Measurements from ENCODE around the gene ITPRIPL2. TPM values are rescaled to one million over a fixed set of nuclear protein-coding genes. Genes with fewer than 3 reads are reported as not detected.

ITPRIPL2 gene
- total RNA-seq, 1 experiment from 2014 or later, result 5.5 TPM

- H3K4me3 ChIP-seq (ENCODE audit: insufficient read depth, low read depth, low read length), result peak overlapping the region; percentile 18; the same call in 1 of the 2 replicates
- H3K27me3 ChIP-seq (ENCODE audit: control insufficient read depth, insufficient read depth, low read length), result peaks cover 8% of the 10 kb centered on the region
- H3K36me3 ChIP-seq (replicated peaks; ENCODE audit: control insufficient read depth, insufficient read depth, low read length), result no peaks in the 10 kb centered on the region
- peak; percentile 92 for DNase-seq
Observed at GRCh38 chr16:19086322-19087199, 27.2 kb upstream of the ITPRIPL2 start.

- Histone ChIP-seq H3K36me3 (replicated peaks; ENCODE audit: control insufficient read depth, insufficient read depth, low read length) (no peaks in the 10 kb centered on the region), H3K4me3 (ENCODE audit: insufficient read depth, low read depth, low read length) (no peak overlapping the region), H3K27me3 (ENCODE audit: control insufficient read depth, insufficient read depth, low read length) (peaks cover 8% of the 10 kb centered on the region)
- no peak for DNase-seq
Observed at GRCh38 chr16:19088341-19088916, 25.3 kb upstream of the ITPRIPL2 start.

GRCh38 chr16:19089410-19089955, 24.3 kb upstream of the ITPRIPL2 start:
- Histone ChIP-seq H3K27me3 (ENCODE audit: control insufficient read depth, insufficient read depth, low read length) (peaks cover 8% of the 10 kb centered on the region), H3K36me3 (replicated peaks; ENCODE audit: control insufficient read depth, insufficient read depth, low read length) (no peaks in the 10 kb centered on the region), H3K4me3 (ENCODE audit: insufficient read depth, low read depth, low read length) (no peak overlapping the region)
- DNase-seq, result no peak

GRCh38 chr16:19090916-19091315, 22.8 kb upstream of the ITPRIPL2 start:
- no peaks in the 10 kb centered on the region for H3K36me3 ChIP-seq (replicated peaks; ENCODE audit: control insufficient read depth, insufficient read depth, low read length)
- no peak for DNase-seq
- H3K4me3 ChIP-seq (ENCODE audit: insufficient read depth, low read depth, low read length), result no peak overlapping the region
- H3K27me3 ChIP-seq (ENCODE audit: control insufficient read depth, insufficient read depth, low read length), result peaks cover 4% of the 10 kb centered on the region

GRCh38 chr16:19092653-19093410, 20.9 kb upstream of the ITPRIPL2 start:
- H3K36me3 ChIP-seq (replicated peaks; ENCODE audit: control insufficient read depth, insufficient read depth, low read length), result no peaks in the 10 kb centered on the region
- DNase-seq, result no peak
- H3K27me3 ChIP-seq (ENCODE audit: control insufficient read depth, insufficient read depth, low read length), result no peaks in the 10 kb centered on the region
- no peak overlapping the region for H3K4me3 ChIP-seq (ENCODE audit: insufficient read depth, low read depth, low read length)

GRCh38 chr16:19093631-19094541, 19.9 kb upstream of the ITPRIPL2 start:
- Histone ChIP-seq H3K4me3 (ENCODE audit: insufficient read depth, low read depth, low read length) (no peak overlapping the region), H3K36me3 (replicated peaks; ENCODE audit: control insufficient read depth, insufficient read depth, low read length) (no peaks in the 10 kb centered on the region), H3K27me3 (ENCODE audit: control insufficient read depth, insufficient read depth, low read length) (no peaks in the 10 kb centered on the region)
- no peak for DNase-seq

- H3K27me3 ChIP-seq (ENCODE audit: control insufficient read depth, insufficient read depth, low read length), result no peaks in the 10 kb centered on the region
- no peaks in the 10 kb centered on the region for H3K36me3 ChIP-seq (replicated peaks; ENCODE audit: control insufficient read depth, insufficient read depth, low read length)
- DNase-seq, result no peak
Observed at GRCh38 chr16:19094542-19095365, 19.0 kb upstream of the ITPRIPL2 start.

GRCh38 chr16:19095654-19096053, 18.1 kb upstream of the ITPRIPL2 start:
- Histone ChIP-seq H3K36me3 (replicated peaks; ENCODE audit: control insufficient read depth, insufficient read depth, low read length) (no peaks in the 10 kb centered on the region), H3K4me3 (ENCODE audit: insufficient read depth, low read depth, low read length) (no peak overlapping the region), H3K27me3 (ENCODE audit: control insufficient read depth, insufficient read depth, low read length) (no peaks in the 10 kb centered on the region)
- no peak for DNase-seq

More at GRCh38 chr16:19094542-19095365, 19.0 kb upstream of the ITPRIPL2 start:
- H3K4me3 ChIP-seq (ENCODE audit: insufficient read depth, low read depth, low read length), result no peak overlapping the region

GRCh38 chr16:19098173-19098572, 15.6 kb upstream of the ITPRIPL2 start:
- no peak for DNase-seq
- Histone ChIP-seq H3K27me3 (ENCODE audit: control insufficient read depth, insufficient read depth, low read length) (no peaks in the 10 kb centered on the region), H3K36me3 (replicated peaks; ENCODE audit: control insufficient read depth, insufficient read depth, low read length) (no peaks in the 10 kb centered on the region), H3K4me3 (ENCODE audit: insufficient read depth, low read depth, low read length) (no peak overlapping the region)

GRCh38 chr16:19102187-19102872, 11.4 kb upstream of the ITPRIPL2 start:
- Histone ChIP-seq H3K4me3 (ENCODE audit: insufficient read depth, low read depth, low read length) (no peak overlapping the region), H3K27me3 (ENCODE audit: control insufficient read depth, insufficient read depth, low read length) (no peaks in the 10 kb centered on the region), H3K36me3 (replicated peaks; ENCODE audit: control insufficient read depth, insufficient read depth, low read length) (no peaks in the 10 kb centered on the region)
- no peak for DNase-seq

- Histone ChIP-seq H3K36me3 (replicated peaks; ENCODE audit: control insufficient read depth, insufficient read depth, low read length) (no peaks in the 10 kb centered on the region), H3K27me3 (ENCODE audit: control insufficient read depth, insufficient read depth, low read length) (no peaks in the 10 kb centered on the region), H3K4me3 (ENCODE audit: insufficient read depth, low read depth, low read length) (no peak overlapping the region)
- DNase-seq, result no peak
Observed at GRCh38 chr16:19104607-19105006, 9.2 kb upstream of the ITPRIPL2 start.

GRCh38 chr16:19105131-19105530, 8.6 kb upstream of the ITPRIPL2 start:
- Histone ChIP-seq H3K36me3 (replicated peaks; ENCODE audit: control insufficient read depth, insufficient read depth, low read length) (no peaks in the 10 kb centered on the region), H3K4me3 (ENCODE audit: insufficient read depth, low read depth, low read length) (no peak overlapping the region), H3K27me3 (ENCODE audit: control insufficient read depth, insufficient read depth, low read length) (no peaks in the 10 kb centered on the region)
- no peak for DNase-seq
